Liver (tissue), 9 donors: Measurements from ENCODE around the gene GDPD5. TPM values are rescaled to one million over a fixed set of nuclear protein-coding genes. Genes with fewer than 3 reads are reported as not detected.
A peak's percentile ranks its signal among the peaks of the same experiment; 100 is the strongest.

Experiments
- DNase-seq: peaks from one replicate; pipeline ENCODE4 v3.0.0-alpha.2; 2017; ENCODE audit warnings: low spot score
- H3K27ac ChIP-seq, 2 donors: one replicate each; pipeline ENCODE4 v1.7.0; 2013; ENCODE audit warnings: inconsistent platforms in 2 of 2, low read length in 2 of 2, control low read depth in 1 of 2, low read depth in 1 of 2, mild to moderate bottlenecking in 1 of 2
- H3K27me3 ChIP-seq, 4 donors: one replicate each; pipeline versions ENCODE4 v1.6.1 to v1.7.0; 2013; ENCODE audit warnings: low read length in 3 of 4, inconsistent platforms in 1 of 4, mild to moderate bottlenecking in 1 of 4, moderate library complexity in 1 of 4; ENCODE audit not compliant: control insufficient read depth in 4 of 4, insufficient read depth in 4 of 4
- H3K36me3 ChIP-seq, 4 donors: one replicate each; pipeline versions ENCODE4 v1.6.1 to v1.7.0; 2013; ENCODE audit warnings: low read length in 3 of 4, mild to moderate bottlenecking in 3 of 4, low read depth in 1 of 4, moderate library complexity in 1 of 4; ENCODE audit not compliant: control insufficient read depth in 4 of 4, insufficient read depth in 3 of 4
- H3K4me1 ChIP-seq, 4 donors: one replicate each; pipeline versions ENCODE4 v1.6.1 to v1.7.0; 2013; ENCODE audit warnings: low read length in 3 of 4, mild to moderate bottlenecking in 3 of 4, moderate library complexity in 1 of 4; ENCODE audit not compliant: control insufficient read depth in 4 of 4, insufficient read depth in 4 of 4
- H3K4me3 ChIP-seq, 3 donors: one replicate each; pipeline versions ENCODE4 v1.6.1 to v1.7.0; 2013; ENCODE audit warnings: low read length in 3 of 3, control low read depth in 1 of 3, low read depth in 1 of 3, mild to moderate bottlenecking in 1 of 3
- H3K9ac ChIP-seq, 2 donors: one replicate each; pipeline ENCODE4 v1.7.0; 2013; ENCODE audit warnings: low read length in 2 of 2, mild to moderate bottlenecking in 2 of 2, moderate library complexity in 2 of 2, control low read depth in 1 of 2, low read depth in 1 of 2
- H3K9me3 ChIP-seq, 4 donors: one replicate each; pipeline versions ENCODE4 v1.6.1 to v1.7.0; 2013; ENCODE audit warnings: low read length in 3 of 4; ENCODE audit not compliant: control insufficient read depth in 4 of 4
- EGR1 ChIP-seq, 2 donors: IDR thresholded peaks; 2 replicates each; pipeline ENCODE4 v1.6.1; 2016 to 2018; ENCODE audit warnings: antibody characterized with exemption in 2 of 2, low read depth in 2 of 2
- FOXA1 ChIP-seq: IDR thresholded peaks from 2 replicates; pipeline ENCODE4 v1.6.1; 2016; ENCODE audit warnings: antibody characterized with exemption
- FOXA2 ChIP-seq: IDR thresholded peaks from 2 replicates; pipeline ENCODE4 v1.6.1; 2016; ENCODE audit warnings: antibody characterized with exemption
- GABPA ChIP-seq, 2 donors: IDR thresholded peaks in 1 of 2; conservative IDR thresholded peaks in 1 of 2; 2 replicates each; pipeline ENCODE4 v1.6.1; 2016; ENCODE audit warnings: antibody characterized with exemption in 2 of 2, mild to moderate bottlenecking in 1 of 2, moderate library complexity in 1 of 2
- HNF4A ChIP-seq, 2 donors: conservative IDR thresholded peaks; 2 replicates each; pipeline ENCODE4 v1.6.1; 2016; ENCODE audit warnings: antibody characterized with exemption in 2 of 2, mild to moderate bottlenecking in 2 of 2
- JUND ChIP-seq, 2 donors: IDR thresholded peaks; 2 replicates each; pipeline ENCODE4 v1.6.1; 2016; ENCODE audit warnings: antibody characterized with exemption in 2 of 2
- NR2F2 ChIP-seq: IDR thresholded peaks from 2 replicates; pipeline ENCODE4 v1.6.1; 2016; ENCODE audit warnings: antibody characterized with exemption
- RAD21 ChIP-seq, 2 donors: IDR thresholded peaks; 2 replicates each; pipeline ENCODE4 v1.6.1; 2016; ENCODE audit warnings: antibody characterized with exemption in 2 of 2, mild to moderate bottlenecking in 2 of 2
- RXRA ChIP-seq, 2 donors: IDR thresholded peaks; 2 replicates each; pipeline ENCODE4 v1.6.1; 2017 to 2018; ENCODE audit warnings: antibody characterized with exemption in 2 of 2, mild to moderate bottlenecking in 1 of 2
- SP1 ChIP-seq: IDR thresholded peaks from 2 replicates; pipeline ENCODE4 v1.6.1; 2018; ENCODE audit warnings: antibody characterized with exemption, mild to moderate bottlenecking
- TAF1 ChIP-seq: conservative IDR thresholded peaks from 2 replicates; pipeline ENCODE4 v1.6.1; 2016; ENCODE audit warnings: antibody characterized with exemption, mild to moderate bottlenecking
- YY1 ChIP-seq: IDR thresholded peaks from 2 replicates; pipeline ENCODE4 v1.6.1; 2016; ENCODE audit warnings: antibody characterized with exemption, mild to moderate bottlenecking
- WGBS: extraction: QIAGEN DNeasy Blood & Tissue Kit; methylation state at CpG from one replicate; pipeline ENCODE4 v1.1.7; 2013; 5-methylcytosine and 5-hydroxymethylcytosine counted together
- polyA plus RNA-seq, 2 donors: library from polyadenylated mRNA; stranded (reverse) in 1 of 2; unstranded in 1 of 2; fragments of 200-250 nt in 1 of 2; fragments of >200 nt in 1 of 2; fragmentation: Nextera tagmentation in 1 of 2; extraction: Ambion mirVana in 1 of 2; gene quantifications; one replicate each; pipeline versions ENCODE4 v1.2.1 to v1.2.3, GENCODE V29; 2013 to 2015
- total RNA-seq, 2 donors: library from RNA; depleted of rRNA; stranded (reverse); fragments of >200 nt; gene quantifications; one replicate each; pipeline ENCODE4 v1.2.3, GENCODE V29; 2014
- TF ChIP-seq, protein P1 (sequence below): fragments of 150-350 bp; IDR thresholded peaks from 2 replicates; pipeline ENCODE4 v1.5.1; 2017; ENCODE audit warnings: improper control_type of control experiment, low read depth, low read length; ENCODE audit not compliant: missing input control
- TF ChIP-seq, protein P2 (sequence below): IDR thresholded peaks from 2 replicates; pipeline ENCODE4 v1.6.1; 2016; ENCODE audit warnings: antibody characterized with exemption
- TF ChIP-seq, protein P3 (sequence below): IDR thresholded peaks from 2 replicates; pipeline ENCODE4 v1.6.1; 2016; ENCODE audit warnings: antibody characterized with exemption
- TF ChIP-seq, protein P4 (sequence below): IDR thresholded peaks from 2 replicates; pipeline ENCODE4 v1.6.1; 2016; ENCODE audit warnings: antibody characterized with exemption
- donor health status: healthy.
- donor health status: healthy.
- donor health status: healthy.
- donor health status: healthy.
- donor health status: healthy.

Gene GDPD5
- total RNA-seq (10 to 100 TPM in 1 of 2 donors, 1 to 10 TPM in 1; 4.8 to 22.8 TPM), polyA plus RNA-seq (1 to 10 TPM; 3.0 to 3.7 TPM)

DNA sequence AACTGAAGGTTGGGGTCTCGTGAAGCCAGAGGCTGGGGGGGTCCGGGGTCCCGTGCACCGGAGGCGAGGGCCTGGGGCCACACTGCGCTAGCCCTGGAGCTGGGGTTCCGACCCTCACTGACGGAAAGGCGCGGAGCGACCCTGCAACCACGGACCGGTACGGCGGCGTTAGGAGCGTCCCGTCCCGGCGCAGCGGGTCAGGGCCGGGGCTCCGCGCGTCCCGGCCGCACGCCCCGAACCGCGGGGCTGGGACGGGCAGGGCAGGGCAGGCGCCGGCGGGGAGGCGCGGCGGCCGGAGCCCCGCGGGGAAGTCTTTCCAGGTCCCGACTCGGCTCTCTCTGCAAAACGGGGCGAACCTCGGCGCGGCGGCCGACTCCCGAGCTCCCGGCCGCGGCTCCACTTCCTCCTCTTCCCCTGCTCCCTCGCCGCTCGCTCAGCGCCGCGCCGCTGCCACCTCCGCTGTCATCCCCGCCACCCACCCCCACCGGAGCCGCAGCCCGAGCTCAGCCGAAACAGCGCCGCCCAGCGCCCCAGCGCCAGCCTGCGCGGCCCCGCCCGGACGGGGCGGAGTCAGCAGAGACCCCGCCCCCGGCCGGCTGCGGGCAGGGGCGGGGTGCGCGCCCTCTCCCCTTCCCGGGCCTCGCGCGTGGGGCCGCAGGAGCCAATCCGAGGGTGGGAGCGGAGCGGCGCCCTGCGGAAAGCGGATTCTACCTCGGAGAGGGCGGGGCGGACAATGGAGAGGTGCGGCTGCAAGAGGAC, at the start of gene GDPD5:
GDPD5 (minus strand) TSS at position 509 of the 759 bp plus-strand sequence. CDS start 48,206 bp downstream, outside the sequence.
- peak within 1 kb of the TSS; percentile 16 to 66 for H3K9ac ChIP-seq
- H3K27me3 ChIP-seq, result no peaks in the 10 kb centered on the region
- peak; percentile 85 for DNase-seq
- H3K4me1 ChIP-seq, result peaks cover 6 to 29% (median 16%) of the 10 kb centered on the region in 4 donors
- H3K4me3 ChIP-seq, result peak within 1 kb of the TSS; percentile 42 to 76 (median 49)
- H3K27ac ChIP-seq, result no peak within 1 kb of the TSS
- TF ChIP-seq, protein P1, sequence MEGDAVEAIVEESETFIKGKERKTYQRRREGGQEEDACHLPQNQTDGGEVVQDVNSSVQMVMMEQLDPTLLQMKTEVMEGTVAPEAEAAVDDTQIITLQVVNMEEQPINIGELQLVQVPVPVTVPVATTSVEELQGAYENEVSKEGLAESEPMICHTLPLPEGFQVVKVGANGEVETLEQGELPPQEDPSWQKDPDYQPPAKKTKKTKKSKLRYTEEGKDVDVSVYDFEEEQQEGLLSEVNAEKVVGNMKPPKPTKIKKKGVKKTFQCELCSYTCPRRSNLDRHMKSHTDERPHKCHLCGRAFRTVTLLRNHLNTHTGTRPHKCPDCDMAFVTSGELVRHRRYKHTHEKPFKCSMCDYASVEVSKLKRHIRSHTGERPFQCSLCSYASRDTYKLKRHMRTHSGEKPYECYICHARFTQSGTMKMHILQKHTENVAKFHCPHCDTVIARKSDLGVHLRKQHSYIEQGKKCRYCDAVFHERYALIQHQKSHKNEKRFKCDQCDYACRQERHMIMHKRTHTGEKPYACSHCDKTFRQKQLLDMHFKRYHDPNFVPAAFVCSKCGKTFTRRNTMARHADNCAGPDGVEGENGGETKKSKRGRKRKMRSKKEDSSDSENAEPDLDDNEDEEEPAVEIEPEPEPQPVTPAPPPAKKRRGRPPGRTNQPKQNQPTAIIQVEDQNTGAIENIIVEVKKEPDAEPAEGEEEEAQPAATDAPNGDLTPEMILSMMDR, result peak; percentile 47
- no peak for TF ChIP-seq RXRA (IDR thresholded peaks at IDR 0.05)
- TF ChIP-seq RAD21 (IDR thresholded peaks at IDR 0.05), result peak; percentile 14 to 16
- H3K9me3 ChIP-seq, result no peaks in the 10 kb centered on the region
- WGBS, result under 1% methylated on average over 99 of the region's 99 CpGs
- H3K36me3 ChIP-seq, result no peaks in the 10 kb centered on the region

DNA sequence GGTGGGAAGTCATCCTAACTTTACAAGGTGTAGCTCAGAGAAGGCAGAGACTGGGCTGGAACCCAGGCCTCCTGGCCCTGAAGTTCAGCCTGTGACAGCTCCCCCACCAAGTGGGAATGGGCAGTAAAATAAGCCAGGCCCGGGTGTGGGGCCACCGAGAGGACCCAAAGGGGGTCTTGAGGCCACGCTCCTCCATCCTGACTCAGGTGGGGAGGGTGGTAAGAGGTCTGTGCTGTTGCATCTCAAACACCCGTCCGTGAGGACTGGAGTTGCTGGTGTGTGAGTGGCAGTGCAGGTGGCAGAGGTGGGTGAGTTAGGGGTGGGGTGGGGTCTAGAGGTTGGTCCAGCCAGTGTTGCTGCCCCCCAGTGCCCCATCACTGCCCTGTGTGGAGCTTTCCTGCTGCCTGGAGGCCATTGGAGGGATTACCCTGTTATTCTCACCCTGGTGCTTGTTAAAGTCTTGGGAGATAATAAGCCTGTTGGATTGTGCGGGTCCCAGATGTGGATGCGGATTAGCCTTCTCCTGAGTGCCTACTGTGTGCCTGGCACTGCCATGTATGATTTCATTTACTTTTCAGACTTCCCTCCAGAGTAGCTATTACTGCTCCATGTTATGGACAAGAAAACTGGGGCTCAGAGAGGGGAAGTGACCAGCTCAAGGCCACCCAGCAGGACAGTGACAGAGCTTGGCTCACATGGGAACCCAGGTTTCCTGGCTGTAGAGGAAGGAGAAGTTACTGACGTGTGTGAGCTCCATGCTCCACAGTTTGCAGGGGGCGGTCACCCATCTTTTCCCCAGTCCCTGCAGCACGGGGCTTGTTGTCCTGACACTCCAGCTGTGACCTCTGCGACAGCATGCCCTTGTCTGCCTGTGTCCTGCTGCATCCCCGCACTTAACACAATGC, 49.2 kb upstream of the GDPD5 start:
- no peak for DNase-seq
- TF ChIP-seq RAD21 (IDR thresholded peaks at IDR 0.05) (peak in 1 of 2 donors; percentile 57), FOXA1 (no peak)
- H3K36me3 ChIP-seq, result peaks cover 14 to 37% (median 19%) of the 10 kb centered on the region in 4 donors

DNA sequence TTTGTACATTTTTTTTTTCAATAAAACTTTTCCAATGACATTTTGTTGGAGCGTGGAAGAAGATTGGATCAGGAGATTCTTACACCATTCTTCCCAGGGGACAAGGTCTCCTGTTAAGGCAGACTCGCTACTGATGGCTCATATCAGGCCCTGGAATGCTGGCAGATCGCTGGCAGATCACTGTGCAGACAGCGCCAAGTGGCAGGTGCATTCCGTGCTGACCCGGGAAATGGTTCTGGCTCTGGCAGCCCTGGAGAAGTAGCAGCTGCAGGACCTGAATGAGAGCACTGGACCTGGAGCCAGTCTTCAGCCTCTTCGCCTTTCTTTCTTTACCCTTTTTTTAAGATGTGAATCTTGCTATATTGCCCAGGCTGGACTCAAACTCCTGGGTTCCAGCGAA, 47.0 kb upstream of the GDPD5 start:
- Histone ChIP-seq H3K9ac (no peak overlapping the region), H3K4me3 (no peak overlapping the region), H3K4me1 (no peaks in the 10 kb centered on the region), H3K27ac (no peak overlapping the region), H3K36me3 (peaks cover 25 to 57% (median 35%) of the 10 kb centered on the region in 4 donors), H3K27me3 (no peaks in the 10 kb centered on the region), H3K9me3 (no peaks in the 10 kb centered on the region)
- 84% methylated on average over 8 of the region's 8 CpGs for WGBS
- no peak for DNase-seq
- TF ChIP-seq TAF1 (no peak), HNF4A (conservative IDR thresholded peaks at IDR 0.05) (no peak), EGR1 (IDR thresholded peaks at IDR 0.05; ENCODE audit: low read depth in 2 of 2) (no peak), RXRA (IDR thresholded peaks at IDR 0.05) (no peak), GABPA (IDR thresholded peaks at IDR 0.05 in 1 of 2, conservative IDR thresholded peaks at IDR 0.05 in 1 of 2) (no peak), RAD21 (IDR thresholded peaks at IDR 0.05) (no peak), SP1 (no peak), JUND (IDR thresholded peaks at IDR 0.05) (no peak), NR2F2 (no peak), YY1 (no peak), FOXA2 (no peak)
- TF ChIP-seq, protein P2, sequence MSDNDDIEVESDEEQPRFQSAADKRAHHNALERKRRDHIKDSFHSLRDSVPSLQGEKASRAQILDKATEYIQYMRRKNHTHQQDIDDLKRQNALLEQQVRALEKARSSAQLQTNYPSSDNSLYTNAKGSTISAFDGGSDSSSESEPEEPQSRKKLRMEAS, result no peak
- TF ChIP-seq, protein P1, result no peak
- TF ChIP-seq, protein P3, sequence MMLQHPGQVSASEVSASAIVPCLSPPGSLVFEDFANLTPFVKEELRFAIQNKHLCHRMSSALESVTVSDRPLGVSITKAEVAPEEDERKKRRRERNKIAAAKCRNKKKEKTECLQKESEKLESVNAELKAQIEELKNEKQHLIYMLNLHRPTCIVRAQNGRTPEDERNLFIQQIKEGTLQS, result no peak
- TF ChIP-seq, protein P4, sequence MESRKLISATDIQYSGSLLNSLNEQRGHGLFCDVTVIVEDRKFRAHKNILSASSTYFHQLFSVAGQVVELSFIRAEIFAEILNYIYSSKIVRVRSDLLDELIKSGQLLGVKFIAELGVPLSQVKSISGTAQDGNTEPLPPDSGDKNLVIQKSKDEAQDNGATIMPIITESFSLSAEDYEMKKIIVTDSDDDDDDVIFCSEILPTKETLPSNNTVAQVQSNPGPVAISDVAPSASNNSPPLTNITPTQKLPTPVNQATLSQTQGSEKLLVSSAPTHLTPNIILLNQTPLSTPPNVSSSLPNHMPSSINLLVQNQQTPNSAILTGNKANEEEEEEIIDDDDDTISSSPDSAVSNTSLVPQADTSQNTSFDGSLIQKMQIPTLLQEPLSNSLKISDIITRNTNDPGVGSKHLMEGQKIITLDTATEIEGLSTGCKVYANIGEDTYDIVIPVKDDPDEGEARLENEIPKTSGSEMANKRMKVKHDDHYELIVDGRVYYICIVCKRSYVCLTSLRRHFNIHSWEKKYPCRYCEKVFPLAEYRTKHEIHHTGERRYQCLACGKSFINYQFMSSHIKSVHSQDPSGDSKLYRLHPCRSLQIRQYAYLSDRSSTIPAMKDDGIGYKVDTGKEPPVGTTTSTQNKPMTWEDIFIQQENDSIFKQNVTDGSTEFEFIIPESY, result no peak

More for the DNA sequence above, 49.2 kb upstream of the GDPD5 start:
- H3K4me3 ChIP-seq, result no peak overlapping the region
- WGBS, result 75% methylated on average over 12 of the region's 12 CpGs
- no peak overlapping the region for H3K9ac ChIP-seq
- H3K9me3 ChIP-seq, result no peaks in the 10 kb centered on the region
- H3K4me1 ChIP-seq, result no peaks in the 10 kb centered on the region
- H3K27ac ChIP-seq, result no peak overlapping the region
- H3K27me3 ChIP-seq, result no peaks in the 10 kb centered on the region
